ENCODE data around the gene RASA2.
A peak's percentile ranks its signal among the peaks of the same experiment; 100 is the strongest.
"Not testable (repeated sequence)": the region's sequence is repeated elsewhere in the genome, so short reads cannot be mapped to it uniquely, and the experiment has no call there.

The RASA2 gene

DNA sequence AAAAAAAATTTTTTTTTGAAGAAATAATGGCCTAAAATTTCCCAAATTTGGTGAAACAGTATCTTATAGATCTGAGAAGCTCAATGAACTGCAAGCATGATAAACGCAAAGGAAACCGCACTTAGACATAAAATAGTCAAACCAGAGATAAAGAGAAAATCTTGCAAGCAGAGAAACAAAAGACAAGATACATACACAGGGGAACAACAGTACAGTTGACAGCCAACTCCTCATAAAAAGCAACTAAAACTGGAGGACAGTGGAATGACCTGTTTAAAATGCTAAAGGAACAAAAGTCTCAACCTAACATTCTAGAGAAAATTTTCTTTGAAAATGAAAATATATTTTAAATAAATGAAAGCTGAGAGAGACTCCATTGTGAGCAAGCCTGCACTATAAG lies 107.5 kb downstream of the RASA2 start:
- no peak for DNase-seq

GRCh38 chr3:141597931-141598330 lies 111.1 kb downstream of the RASA2 start:
- no peak for DNase-seq

- DNase-seq: no peak
Observed at GRCh38 chr3:141600331-141600730, 113.5 kb downstream of the RASA2 start.

DNA sequence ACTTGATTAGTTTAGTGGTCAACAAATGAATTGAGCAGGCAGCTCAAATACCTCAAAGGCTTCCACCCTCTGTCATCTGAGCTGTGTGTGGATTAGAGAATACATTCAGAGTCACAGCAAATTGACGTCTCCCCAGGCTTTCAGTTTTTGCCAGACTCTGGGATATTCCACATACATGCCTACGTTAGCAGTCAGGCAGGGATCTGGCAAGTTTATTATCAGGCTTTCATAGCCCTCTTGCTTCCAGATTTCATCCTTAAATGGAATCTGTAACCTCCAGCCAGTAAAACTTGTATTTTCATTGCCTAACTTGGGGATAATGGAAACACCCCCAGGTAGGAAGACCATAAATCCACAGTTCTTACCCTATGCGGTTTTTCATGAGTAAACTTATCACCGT lies 115.9 kb downstream of the RASA2 start:
- no peak for DNase-seq

DNA sequence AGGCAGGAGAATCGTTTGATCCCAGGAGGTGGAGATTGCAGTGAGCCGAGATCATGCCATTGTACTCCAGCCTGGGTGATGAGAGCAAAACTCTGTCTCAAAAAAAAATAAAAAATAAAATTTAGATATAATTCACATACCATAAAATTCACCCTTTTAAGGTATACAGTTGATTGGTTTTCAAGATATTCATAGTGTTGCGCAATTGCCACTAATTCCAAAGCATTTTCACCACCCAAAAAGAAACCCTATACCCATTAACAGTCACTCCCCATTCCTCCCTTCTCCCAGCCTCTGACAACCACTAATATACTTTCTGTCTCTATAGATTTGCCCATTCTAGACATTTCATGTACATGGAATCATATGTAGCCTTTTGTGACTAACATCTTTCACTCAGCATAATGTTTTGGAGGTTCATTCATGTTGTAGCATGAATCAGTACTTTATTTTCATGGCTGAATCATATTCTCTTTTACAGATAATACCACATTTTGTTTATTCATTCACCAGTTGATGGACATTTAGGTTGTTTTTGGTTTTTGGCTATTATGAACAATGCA lies 116.7 kb downstream of the RASA2 start:
- DNase-seq: no peak

- no peak for DNase-seq
Observed at GRCh38 chr3:141605883-141606282, 119.1 kb downstream of the RASA2 start.

DNA sequence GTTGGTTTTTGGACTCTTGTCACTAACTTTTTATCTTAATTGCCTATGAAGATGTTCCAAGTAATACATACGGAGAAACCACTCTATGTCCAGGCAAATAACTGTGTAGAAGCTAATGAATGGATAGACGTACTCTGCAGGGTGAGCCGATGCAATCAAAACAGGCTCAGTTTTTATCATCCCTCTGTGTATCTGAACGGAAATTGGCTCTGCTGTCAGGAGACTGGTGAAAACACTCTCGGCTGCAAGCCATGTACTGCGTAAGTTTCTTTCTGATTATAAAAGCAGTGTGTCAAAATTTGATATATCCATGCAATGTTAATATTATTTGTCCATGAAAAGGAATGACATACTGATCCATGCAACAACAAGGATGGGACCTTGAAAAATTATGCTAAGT lies 121.6 kb downstream of the RASA2 start:
- DNase-seq: no peak

GRCh38 chr3:141610939-141611338 lies 124.1 kb downstream of the RASA2 start:
- DNase-seq: no peak

DNA sequence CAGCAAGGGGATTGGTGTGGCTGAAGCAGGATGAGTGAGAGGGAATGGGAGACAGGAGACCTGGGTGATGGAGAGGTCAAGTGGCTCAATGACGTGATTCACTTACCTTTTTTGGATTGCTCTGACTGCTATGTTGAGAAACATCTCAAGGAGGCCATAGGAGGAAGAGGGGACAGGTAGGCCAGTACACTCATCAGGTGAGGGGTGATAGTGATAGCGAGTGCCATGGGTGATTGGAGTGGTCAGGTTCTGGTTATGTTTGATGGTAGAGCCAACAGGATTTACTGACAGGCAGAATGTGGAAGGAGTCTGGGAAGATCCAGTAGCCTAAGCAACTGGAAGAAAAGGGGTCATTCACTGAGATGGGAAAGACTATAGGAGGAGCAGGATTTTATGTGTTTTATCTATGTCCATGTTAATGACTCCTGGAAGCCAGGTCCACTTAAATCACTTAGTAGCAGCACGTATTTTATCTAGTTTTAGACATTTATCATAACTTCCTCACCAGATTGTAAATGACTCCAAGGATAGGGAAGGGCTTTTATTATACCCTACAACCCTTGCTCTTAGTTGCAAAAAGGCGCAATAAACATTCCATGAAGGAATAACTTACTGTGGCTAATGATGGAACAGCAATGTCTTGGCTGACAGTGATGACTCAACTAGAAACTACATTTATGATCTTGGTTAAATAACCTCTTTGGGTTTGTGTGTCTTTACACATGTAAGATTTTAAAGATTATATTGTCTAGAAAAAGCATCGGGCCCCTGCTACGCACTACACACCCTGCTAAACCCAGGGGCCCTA lies 131.5 kb downstream of the RASA2 start:
- DNase-seq: no peak

DNA sequence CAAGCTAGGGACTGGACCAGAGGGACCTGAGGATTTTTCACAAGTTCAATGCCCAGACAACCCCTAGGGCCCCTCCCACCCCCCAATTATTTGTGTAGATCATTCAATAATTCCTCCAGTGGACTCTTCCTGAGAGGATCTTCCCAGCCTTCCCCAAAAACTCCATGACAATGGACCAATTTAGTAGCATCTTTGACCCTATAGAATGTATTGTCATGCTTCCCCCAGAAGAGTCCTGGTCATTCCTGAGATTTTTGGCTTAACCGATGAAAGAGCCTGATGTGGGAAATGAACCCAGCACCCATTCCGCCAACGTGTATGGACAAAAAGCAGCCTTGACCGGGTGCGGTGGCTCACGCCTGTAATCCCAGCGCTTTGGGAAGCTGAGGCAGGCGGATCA lies 132.1 kb downstream of the RASA2 start:
- DNase-seq: no peak

DNA sequence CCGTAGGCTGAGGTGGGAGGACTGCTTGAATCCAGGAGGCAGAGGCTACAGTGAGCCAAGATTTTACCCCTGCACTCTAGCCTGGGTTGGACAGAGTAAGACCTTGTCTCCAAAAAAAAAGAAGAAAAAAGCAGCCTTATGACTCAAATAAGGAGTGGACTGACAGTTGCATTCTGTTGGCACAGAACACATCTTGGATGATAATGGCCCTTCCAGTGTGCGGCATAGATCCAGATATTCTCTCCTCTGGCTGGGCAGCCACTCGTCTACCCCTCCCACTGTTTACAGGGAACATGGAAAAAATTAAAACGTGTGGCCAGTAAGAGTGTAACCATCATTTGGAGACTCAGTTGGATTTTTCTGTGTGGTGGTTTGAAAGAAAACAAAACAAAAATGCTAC lies 132.6 kb downstream of the RASA2 start:
- DNase-seq: no peak

- no peak for DNase-seq
Observed at GRCh38 chr3:141623691-141624090, 136.9 kb downstream of the RASA2 start.

GRCh38 chr3:141625506-141625905 lies 138.7 kb downstream of the RASA2 start:
- no peak for DNase-seq

- not testable (repeated sequence) for DNase-seq
Observed at GRCh38 chr3:141628334-141628733, 141.5 kb downstream of the RASA2 start.

DNA sequence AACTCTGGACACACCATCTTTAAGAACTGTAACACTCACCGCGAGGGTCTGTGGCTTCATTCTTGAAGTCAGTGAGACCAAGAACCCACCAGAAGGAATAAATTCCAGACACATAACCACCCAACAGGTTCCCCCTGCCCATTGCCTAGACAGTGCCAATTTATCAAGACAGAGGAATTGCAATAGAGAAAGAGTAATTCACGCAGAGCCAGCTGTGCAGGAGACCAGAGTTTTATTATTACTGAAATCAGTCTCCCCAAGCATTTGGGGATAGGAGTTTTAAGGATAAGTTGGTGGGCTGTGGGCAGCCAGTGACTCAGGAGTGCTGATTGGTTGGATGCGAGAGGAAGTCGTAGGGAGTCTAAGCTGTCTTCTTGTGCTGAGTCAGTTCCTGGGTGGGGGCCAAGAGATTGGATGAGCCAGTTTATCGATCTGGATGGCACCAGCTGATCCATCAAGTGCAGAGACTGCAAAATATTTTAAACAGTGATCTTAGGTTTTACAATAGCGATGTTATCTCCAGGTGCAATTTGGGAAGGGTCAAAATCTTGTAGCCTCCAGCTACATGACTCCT lies 142.1 kb downstream of the RASA2 start:
- DNase-seq: not testable (repeated sequence)

- DNase-seq: no peak
Observed at GRCh38 chr3:141629976-141630375, 143.1 kb downstream of the RASA2 start.

- DNase-seq: no peak
Observed at GRCh38 chr3:141632779-141633374, 146.1 kb downstream of the RASA2 start.

- no peak for DNase-seq
Observed at GRCh38 chr3:141642215-141642614, 155.4 kb downstream of the RASA2 start.

DNA sequence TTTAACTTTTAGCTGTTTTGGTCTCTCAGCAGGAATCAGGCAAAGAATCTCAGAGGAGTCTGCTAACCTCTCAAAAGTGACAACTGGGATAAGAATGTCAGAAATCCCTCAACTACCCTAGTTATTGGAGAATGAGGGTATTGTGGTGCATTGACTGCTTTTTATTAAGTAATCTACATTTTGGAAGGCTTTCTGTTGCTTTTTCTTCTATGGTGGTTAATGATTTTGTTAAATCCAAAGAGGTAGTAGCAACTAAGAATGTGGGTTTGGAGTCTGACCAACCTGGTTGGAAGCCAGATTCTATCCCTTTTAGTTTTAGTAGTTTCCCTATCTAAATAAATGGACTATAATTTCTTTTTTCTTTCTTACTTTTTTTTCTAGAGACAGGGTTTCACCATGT lies 156.6 kb downstream of the RASA2 start:
- no peak for DNase-seq

DNA sequence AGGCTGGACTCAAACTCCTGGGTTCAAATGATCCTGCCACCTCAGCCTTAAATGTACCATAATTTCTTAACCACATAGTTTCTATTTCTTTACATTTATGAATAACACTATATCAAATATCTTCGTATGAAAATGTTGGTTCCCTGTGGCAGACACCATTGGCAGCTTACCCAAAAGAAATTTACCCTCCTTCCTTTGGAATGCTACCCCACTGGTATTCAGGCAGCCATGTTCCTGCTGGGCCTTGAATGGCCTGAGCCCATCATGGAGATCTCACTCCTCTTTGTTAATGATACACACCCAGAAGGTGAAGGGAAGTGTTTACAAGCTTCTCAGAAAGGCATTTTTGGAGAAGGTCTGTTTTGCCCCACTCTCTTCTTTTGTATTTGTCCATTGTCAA lies 157.0 kb downstream of the RASA2 start:
- no peak for DNase-seq

- peak; percentile 65 to 67 for DNase-seq
Observed at GRCh38 chr3:141644931-141645330, 158.1 kb downstream of the RASA2 start.

DNA sequence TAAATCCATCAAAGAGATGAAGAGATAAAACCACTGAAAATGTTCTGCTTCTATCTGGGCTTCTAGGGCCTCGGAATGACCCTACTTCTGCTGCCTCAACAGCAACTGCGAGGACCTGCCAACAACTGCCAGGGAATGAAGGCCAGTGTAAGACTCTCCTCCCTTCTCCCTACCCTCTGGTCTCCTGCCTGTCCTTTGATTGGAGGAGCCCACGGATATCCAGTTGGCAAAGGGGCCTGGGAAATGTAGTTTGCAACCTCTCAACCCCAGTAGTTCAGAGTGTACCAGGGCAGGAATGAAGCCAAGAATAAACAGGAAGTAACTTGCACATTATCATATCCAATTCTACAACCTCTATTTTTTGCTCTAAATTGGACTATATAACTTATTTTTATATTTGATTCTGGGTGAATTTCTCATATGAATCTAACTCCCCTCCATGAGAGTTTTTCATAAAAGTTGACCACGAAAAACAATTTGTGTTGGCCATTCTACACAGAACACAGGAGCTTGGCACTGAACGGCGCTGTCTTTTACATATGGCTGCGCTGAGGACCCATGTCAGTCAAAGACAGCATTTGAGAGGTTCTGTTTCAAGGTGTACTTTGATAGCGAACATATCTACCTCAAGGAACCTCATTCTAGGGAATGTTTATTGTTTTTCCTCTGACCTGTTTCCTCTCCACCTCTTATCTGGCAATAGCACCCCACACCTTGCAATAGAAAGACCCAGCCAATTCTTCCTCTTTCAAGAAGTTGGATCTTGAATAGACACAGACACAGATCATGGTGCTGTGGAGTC lies 160.1 kb downstream of the RASA2 start:
- peak; percentile 11 to 55 for DNase-seq

DNA sequence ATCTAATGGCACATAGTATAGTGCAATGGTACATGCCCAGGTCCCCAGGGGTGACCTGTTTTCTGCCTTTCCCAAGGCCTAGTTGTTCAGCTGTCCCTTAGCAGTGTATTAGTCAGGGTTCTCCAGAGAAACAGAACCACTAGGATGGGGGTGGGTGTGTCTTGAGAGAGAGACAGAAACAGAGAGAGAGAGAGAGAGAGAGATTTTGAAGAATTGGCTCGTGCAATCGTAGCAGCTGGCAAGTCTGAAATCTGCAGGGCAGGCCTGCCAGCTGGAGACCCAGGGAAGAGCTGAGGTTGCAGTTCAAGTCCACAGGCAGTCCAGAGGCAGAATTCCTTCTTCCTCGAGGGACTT lies 160.7 kb downstream of the RASA2 start:
- DNase-seq: no peak

All from CD4-positive, alpha-beta T cell treated with Interleukin-1 beta for 1 hour (primary cell).